ENCODE results near the gene ERBB4.
"Not testable (repeated sequence)": the region's sequence is repeated elsewhere in the genome, so short reads cannot be mapped to it uniquely, and the experiment has no call there.

Gene ERBB4

GRCh38 chr2:212528106-212528856 lies 10.3 kb downstream of the ERBB4 start:
- DNase-seq: peak; percentile 56

GRCh38 chr2:212526059-212526458 lies 12.5 kb downstream of the ERBB4 start:
- DNase-seq: no peak

DNA sequence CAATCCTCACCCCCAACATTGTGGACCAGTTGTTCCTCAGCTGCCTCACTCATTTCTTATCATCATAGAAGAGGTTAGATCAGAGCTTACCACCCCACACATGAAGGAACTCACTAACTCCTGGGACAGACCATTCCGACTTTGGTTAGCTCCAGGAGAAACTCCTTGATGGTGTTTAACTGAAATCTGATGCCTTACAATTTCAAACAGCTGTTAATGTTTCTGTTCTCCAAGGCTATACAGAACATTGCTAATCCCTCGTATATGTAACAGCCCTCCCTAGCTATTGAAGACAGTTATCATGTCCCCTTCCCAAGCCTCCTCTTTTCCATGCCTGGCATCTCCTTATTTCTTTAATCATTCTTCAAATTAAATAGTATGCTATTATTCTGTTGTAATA lies 14.8 kb downstream of the ERBB4 start:
- DNase-seq: peak; percentile 49

GRCh38 chr2:212520340-212520739 lies 18.3 kb downstream of the ERBB4 start:
- peak; percentile 63 for DNase-seq

- DNase-seq: no peak
Observed at GRCh38 chr2:212517693-212518092, 20.9 kb downstream of the ERBB4 start.

GRCh38 chr2:212505586-212505985 lies 33.0 kb downstream of the ERBB4 start:
- DNase-seq: no peak

DNA sequence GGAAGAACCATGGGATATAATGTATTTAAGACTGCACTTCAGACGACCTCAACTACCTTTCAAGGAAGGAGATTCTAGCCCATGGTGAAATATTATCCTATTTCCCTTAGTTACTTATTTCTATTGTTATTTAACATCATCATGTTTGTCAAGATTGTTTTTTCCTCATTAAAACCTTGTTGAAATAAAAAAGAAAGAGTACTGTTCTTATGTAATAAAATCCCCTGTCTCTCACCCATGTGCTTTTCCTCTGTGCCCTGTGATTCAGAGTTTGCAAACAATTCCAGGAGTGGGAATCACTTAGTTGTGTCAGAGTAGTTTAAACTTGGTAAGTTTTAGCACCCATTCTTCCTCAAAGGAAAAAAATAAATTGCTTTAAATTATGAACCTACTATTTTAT lies 43.6 kb downstream of the ERBB4 start:
- DNase-seq: peak; percentile 66

DNA sequence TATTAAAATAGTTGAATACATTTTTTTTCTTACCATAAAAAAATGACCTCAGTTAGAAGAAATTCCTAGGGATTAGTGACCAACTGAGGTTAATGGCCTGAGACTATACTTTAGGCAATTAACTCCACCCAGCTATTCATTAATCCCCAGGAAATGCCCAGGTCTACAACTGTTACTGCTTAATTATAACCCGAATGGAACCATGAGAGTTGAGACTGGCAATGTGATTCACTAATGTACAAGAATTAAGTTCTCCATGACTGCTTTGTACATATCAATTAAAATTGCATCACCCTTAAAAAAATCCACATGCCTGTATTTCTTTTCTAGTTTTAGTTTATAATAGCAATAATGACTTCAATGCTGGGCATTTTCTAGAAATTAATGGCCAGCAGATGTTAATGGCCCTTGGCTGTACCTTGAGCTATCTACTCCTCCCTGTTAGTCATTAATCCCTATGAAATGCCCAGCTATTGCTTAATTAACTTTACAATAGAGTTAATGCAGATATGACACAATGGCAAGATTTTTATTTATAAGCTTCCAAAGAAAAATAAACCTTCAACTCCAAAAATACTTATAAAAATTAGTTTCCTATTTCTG lies 44.1 kb downstream of the ERBB4 start:
- peak; percentile 94 for DNase-seq

DNA sequence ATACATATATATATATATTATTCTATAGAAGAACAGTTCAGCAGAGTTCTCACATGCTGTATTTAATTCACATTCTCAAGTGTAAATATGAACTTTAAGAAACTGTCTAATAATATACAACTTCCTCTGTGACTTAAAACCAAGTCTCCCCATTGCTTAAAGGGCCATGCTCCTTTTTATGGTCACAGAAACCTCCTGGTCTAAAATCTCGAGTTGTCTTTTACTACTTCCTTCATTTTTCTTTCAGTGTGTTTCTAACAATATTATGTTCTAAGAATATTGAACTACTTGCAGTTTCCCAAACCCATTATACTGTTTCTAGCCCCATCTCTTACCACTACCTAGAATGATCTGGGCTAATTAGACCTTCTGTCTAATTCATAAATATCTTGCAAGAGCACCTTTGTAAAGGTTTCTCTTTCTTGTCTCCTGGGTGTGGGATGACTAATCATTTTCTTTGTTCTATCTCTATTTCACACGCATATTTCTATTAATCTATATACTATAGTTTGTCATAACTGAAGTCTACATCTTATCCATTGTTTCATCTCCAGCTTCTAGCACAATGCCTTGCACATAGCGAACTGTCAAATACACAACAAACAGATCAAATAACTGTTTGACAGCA lies 48.8 kb downstream of the ERBB4 start:
- DNase-seq: peak; percentile 34

- peak; percentile 58 for DNase-seq
Observed at GRCh38 chr2:212488611-212489010, 50.0 kb downstream of the ERBB4 start.

- DNase-seq: no peak
Observed at GRCh38 chr2:212484563-212485080, 54.0 kb downstream of the ERBB4 start.

- peak; percentile 77 for DNase-seq
Observed at GRCh38 chr2:212480447-212480846, 58.2 kb downstream of the ERBB4 start.

DNA sequence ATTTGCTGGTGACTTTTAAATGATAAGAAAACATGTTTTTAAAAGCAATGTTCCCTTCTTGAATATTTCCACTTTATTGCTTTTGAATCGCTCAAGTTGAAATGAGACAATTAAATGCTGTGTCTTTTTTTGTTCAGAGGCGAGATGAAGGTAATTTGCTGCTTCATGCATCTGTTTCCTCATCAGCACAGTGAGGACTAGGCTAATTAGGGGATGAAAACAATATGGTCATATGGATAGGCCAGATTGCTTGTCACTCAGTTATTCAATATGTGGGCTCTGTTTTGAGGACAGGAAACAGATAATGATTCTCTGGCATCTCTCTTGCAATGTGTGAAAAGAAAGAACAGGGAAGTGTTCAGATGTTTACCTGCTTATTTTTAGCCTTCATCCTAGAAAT lies 61.0 kb downstream of the ERBB4 start:
- peak; percentile 90 for DNase-seq

DNA sequence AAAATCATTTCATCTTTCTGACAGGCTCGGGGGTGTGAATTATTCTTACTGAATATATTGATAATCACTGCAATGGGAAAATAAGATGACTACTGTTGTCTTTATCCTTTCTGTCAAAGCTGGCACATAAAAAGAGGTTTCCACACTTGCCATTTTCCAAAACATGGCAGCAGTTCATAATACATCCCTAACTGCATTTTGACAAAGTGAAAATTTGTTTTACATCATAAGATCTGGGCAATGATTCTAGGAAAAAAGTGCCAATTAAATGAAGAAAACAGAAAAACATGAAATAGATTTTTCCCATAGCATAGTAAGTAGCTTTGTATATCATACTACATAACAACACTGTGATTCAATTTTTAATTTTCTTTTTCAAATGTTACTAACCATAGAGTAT lies 65.4 kb downstream of the ERBB4 start:
- DNase-seq: no peak

DNA sequence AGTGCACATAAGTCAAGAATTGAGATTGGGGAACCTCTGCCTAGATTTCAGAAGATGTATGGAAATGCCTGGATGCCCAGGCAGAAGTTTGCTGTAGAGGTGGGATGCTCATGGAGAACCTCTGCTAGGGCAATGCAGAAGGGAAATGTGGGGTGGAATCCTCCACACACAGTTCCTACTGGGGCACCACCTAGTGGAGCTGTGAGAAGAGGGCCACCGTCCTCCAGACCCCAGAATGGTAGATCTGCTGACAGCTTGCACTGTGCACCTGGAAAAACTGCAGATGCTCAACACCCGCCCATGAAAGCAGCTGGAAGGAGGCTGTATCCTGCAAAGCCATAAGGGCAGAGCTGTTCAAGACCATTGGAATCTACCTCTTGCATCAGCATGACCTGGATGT lies 71.1 kb downstream of the ERBB4 start:
- DNase-seq: not testable (repeated sequence)

GRCh38 chr2:212465456-212465855 lies 73.1 kb downstream of the ERBB4 start:
- DNase-seq: no peak

GRCh38 chr2:212461708-212462107 lies 76.9 kb downstream of the ERBB4 start:
- not testable (repeated sequence) for DNase-seq

DNA sequence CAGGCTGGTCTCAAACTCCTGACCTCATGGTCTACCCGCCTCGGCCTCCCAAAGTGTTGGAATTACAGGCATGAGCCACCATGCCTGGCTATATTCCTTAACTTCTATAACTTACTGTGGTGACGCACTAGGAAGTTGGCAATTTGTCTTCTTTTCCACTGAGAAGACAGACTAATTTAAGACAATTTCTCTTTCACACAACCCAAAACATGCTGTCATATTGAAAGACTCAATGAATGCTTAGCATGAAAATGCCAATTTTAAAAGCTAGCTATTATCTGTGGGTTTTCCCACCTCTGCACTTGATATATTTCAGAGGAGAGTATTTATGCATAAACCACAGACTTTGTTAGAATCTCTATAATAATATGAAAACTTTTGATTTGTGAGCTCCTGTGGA lies 84.5 kb downstream of the ERBB4 start:
- DNase-seq: no peak

DNA sequence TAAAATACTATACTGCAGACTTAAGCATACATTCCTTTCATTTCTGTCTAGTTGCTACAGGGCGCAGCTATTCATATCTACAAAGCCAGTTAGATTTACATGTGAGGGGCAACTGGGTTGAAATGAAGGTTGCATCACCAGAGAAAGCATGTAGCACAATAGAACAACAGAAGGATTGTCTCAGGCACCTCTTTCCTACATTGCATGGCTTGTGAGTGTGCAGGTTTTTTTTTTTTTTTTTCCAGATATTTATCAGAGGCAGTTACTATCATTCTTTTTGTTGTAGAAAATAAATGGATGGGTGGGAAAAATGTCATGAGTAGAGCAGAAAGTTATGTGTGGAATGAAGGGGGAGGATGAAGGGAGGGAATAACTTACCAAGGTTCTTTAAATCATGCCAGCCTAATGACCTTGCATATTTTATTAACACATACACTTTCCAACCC lies 86.8 kb downstream of the ERBB4 start:
- peak; percentile 33 for DNase-seq

DNA sequence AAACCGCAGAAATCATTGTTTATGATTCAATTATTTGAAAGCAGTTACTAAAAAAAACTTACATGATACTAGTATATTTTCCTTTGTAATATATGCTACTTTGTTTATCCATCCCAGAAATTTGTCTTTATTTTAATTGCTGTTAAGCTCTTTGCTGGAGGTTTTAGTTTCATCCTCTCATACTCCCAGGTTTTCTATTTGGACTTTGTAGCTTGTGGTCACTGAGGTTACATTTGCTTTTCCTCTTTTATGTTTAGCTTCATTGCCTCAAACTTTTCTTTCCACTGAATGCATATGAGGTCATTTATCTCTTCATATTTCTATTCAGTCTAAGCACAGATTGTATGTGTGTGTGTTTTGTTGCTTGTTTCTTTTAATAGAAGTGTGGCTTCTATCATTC lies 89.9 kb downstream of the ERBB4 start:
- DNase-seq: no peak

GRCh38 chr2:212441821-212442220 lies 96.8 kb downstream of the ERBB4 start:
- DNase-seq: no peak

DNA sequence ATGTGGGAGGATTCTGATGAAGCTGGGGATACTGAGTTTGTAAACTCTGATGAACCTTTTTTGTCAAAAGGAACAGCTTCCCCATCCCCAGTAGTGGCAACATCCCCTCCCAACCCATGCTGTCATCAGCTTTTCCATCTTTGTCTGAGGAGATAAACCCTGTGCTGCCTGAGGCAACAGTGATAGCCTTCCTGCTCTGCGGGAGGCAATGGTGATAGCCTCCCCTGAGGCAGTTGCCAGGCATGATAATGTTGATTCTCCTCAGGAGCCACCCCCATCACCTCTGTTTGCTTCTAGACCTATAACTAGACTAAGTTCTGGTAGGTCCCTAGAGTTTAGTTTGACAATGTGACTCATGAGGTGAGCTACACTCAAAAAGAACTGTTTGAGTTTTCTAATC lies 97.5 kb downstream of the ERBB4 start:
- DNase-seq: no peak

GRCh38 chr2:212428681-212429478 lies 109.7 kb downstream of the ERBB4 start:
- DNase-seq: peak; percentile 64
